C1 segment of cervical spinal cord (tissue), 14 donors: Measurements from ENCODE around the gene LMBR1.
"Not testable (repeated sequence)": the region's sequence is repeated elsewhere in the genome, so short reads cannot be mapped to it uniquely, and the experiment has no call there.

ENCODE experiments used
- DNase-seq, 14 donors: peaks; one replicate each; lab custom pipeline; 2025; lab: John Stamatoyannopoulos, UW

The LMBR1 gene

DNA sequence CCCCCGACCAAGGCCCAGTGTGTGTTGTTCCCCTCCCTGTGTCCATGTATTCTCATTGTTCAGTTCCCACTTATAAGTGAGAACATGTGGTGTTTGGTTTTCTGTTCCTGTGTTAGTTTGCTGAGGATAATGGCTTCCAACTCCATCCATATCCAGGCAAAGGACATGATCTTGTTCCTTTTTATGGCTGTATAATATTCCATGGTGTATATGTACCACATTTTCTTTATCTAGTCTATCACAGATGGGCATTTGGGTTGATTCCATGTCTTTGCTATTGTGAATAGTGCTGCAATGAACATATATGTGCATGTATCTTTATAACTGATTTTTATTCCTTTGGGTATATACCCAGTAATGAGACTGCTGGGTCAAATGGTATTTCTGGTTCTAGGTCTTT lies 191.2 kb downstream of the LMBR1 start:
- DNase-seq: not testable (repeated sequence)

- not testable (repeated sequence) for DNase-seq
Observed at GRCh38 chr7:156698512-156698911, 194.5 kb downstream of the LMBR1 start.

- DNase-seq: not testable (repeated sequence)
Observed at GRCh38 chr7:156697283-156697682, 195.7 kb downstream of the LMBR1 start.

DNA sequence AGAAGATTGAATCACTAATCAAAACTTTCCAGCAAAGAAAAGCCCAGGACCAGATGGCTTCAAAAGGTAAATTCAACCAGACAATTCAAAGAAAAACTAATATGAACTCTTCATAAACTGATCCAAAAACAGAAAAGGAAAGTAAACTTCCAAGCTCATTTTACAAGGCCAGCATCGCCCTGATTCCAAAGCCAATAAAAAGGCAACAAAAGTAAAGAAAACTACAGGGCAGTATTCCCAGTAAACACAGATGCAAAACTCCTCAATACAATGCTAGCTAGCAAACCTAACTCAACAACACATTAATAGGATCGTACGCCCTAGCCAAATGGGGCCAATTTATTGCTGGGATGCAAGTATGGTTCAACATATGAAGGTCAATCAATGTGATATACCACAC lies 199.4 kb downstream of the LMBR1 start:
- DNase-seq: no peak

DNA sequence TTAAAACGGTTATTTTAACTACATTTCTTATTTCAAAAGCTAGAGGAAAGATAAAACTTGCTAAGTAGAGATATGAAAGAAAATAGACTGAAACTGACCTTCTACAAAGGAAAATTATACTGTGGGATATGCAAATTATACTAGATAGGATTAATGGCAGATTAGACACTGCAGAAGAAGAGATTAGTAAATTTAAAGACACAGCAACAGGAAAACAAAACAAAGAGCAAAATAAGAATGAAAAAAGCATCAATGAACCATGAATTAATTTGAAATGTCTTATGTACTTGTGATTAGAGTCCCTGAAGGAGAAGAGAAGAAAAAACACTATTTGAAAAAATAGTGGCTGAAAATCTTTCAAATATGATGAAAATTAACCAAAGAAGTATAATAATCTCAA lies 200.1 kb downstream of the LMBR1 start:
- no peak for DNase-seq

- no peak for DNase-seq
Observed at GRCh38 chr7:156691764-156692163, 201.2 kb downstream of the LMBR1 start.

DNA sequence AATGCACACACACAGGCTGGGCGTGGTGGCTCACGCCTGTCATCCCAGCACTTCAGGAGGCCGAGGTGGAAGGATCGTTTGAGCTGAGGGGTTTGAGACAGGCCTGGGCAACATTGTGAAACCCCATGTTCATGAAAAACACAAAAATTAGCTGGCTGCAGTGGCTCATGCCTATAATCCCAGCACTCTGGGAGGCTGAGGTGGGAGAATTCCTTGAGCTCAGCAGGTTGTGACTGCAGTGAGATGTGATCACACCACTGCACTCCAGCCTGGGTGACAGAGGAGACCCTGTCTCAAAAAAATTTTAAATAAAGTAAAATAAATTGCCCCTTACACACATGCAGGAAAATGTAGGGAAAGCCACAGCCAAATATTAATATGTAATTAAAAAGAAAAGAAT lies 208.3 kb downstream of the LMBR1 start:
- DNase-seq: no peak

- no peak for DNase-seq
Observed at GRCh38 chr7:156684251-156684650, 208.7 kb downstream of the LMBR1 start.

DNA sequence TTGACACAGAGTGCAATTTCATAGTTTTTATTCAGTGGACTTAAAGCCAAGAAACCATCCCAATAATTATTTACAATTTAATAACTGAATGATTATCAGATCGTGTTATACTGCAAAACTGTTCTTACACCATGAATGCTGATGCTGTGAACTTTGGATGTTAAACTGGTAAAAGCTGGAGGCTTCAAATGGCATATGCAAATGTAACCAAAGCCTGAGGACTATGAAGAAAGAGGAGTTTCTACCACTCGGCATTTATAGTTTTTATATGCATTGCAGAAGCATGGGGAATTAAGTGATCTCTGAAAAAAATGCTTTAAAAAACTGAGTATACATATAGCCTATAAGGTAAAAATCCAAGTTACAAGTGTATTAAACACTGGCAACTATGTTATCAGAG lies 210.1 kb downstream of the LMBR1 start:
- no peak for DNase-seq

- no peak for DNase-seq
Observed at GRCh38 chr7:156680281-156680680, 212.7 kb downstream of the LMBR1 start.

DNA sequence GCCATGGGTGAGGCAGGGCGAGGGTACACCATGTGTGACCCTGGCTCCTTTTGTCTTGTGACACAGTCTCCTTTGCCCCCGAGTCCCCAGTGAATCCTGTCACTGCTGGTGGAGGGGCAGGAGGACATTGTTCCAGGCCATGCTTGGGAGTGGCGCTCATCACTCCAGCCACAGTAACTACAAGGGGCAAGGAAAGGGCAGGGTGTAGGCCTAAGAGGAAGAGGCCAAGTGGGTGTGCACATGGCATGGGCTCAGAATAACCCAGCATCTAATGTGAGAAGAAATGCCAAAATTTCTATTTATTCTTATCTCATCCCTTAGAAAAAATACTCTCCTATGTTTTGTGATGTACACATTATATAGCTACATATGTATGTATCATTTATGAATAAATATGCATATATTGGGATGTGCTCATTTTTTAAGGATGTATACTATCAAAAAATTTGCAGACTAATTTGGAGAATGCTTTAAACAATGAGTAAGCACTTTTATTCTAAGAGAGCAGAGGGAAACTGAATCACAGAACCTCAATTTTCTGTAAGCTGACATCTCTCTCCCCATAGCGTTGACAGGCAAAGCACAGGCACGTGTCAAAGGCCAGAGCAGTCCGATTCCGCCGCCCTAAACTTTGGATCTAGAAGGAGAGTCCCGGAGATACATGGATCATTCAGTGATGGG lies 215.5 kb downstream of the LMBR1 start:
- no peak for DNase-seq

- no peak for DNase-seq
Observed at GRCh38 chr7:156676263-156676662, 216.7 kb downstream of the LMBR1 start.

DNA sequence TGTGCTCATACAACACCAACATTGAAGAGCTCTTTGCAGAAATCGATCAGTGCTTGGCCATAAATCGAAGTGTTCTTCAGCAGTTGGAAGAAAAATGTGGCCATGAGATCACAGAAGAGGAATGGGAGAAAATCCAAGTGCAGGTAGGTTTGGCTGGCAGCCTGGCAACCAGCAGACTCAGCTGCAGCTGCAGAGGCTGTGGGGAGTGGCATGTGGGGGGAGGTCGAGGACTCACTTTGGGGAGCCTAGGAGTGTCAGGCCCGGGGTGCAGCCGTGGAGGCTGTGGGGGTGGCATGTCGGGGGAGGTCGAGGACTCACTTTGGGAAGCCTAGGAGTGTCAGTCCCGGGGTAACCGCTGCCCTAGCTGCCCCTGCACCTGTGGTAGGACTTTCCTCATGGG lies 217.3 kb downstream of the LMBR1 start:
- DNase-seq: no peak

DNA sequence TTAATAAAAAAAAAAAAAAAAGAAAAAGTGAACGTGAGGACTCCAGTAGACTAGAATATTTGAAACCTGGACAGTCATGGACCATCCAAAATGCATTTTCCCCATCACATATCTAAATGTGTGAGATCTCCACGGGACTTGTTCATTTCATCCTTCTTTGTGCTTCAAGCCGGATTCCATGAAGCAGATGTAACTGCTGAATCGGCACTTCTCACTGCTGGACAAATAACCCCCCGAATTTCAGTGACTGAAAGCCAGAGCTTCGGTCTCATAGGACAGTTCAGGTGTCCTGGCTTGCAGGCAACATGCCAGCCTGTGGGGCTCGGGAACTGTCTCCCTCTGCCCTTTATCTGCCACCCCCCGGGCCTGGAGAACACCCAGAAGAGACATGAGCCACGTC lies 219.1 kb downstream of the LMBR1 start:
- DNase-seq: no peak

DNA sequence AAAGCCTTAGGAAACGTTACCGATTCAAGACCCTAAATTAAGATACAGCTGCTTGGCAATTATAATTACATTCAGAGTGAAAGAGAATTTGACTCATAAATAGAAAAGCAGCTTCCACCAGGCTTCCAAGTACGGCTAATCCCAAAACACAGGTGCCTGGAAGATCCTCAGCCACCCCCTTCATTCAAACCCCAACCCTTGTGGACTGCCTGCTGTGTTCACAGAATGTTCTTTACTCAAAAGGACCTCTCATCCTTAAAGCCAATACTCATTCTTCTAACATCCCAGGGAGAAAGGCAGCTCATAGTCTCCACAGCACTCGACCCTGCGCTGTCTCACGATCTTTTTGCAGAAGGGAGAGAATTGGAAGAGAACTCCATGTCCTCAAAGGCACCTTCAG lies 219.5 kb downstream of the LMBR1 start:
- DNase-seq: no peak

DNA sequence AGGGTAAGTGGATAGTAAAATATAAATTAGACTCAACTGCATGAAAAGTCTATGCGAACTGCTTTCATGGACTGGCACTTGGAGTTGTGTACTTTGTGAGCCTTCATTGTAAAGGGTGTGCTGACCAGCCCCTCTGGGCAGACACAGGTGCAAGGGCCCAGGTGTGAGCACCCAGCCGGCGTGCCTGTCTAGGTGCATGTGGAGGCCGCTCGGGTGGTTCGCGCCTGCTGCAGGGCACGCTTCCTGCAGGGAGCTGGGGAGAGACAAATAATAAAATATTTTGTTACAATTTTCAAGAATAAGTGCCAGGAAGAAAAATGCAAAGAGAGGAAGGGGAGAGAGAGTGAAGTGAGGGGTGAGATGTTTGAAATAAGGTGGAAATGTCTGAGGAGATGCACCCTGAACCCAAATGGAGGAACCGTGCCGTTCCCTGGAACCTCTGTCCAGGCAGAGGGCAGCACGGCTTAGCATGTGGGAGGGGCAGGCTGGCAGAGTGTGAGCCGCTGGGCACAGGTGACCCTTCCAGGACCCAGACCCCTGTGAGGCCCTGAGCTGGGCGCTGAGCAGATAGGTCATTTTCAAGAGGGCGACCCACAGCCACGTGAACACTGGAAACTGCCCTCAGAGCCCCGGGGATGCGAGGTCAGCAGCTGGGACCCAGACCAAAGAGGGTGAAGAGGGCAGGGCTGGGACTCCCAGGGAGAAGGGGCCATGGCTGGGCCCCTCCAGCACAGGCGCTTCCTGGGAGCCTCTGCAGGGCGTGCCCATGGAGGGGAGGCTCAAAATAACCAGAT lies 223.8 kb downstream of the LMBR1 start:
- DNase-seq: no peak

GRCh38 chr7:156668130-156668741 lies 224.7 kb downstream of the LMBR1 start:
- no peak for DNase-seq

DNA sequence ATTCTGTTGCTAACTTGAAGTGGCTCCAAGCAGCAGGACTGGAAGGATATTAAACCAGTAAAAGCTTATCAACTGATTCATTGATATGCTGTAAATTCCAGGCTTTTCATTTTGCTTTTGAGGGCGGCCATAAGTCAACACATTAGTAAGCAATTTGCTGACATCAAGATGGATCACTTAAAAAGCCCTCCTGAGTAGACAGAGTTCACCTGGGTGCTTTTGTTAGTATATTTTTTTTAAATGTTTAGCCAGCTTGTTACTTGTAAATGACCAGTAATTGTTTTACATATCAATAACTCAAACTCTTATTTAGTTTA lies 225.9 kb downstream of the LMBR1 start:
- DNase-seq: no peak

GRCh38 chr7:156666368-156667109 lies 226.4 kb downstream of the LMBR1 start:
- DNase-seq: no peak

DNA sequence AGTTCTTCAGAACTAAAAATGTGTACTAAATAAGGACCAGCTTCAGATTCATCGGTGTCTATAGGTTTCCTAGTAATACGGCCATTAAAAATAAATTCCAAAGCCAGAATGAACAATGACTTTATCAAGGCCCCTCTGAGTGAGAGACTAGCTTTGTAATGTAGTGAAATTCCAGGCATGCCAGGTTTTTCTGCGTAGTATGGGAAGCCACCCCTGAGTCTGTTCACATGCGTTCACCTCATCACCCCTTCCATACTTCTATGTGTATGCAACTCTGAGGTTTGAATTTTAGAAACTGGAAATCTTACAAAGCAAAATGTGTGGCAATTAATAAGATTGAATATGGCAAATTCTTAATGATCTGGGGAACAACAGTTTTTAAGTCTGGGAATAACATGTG lies 227.9 kb downstream of the LMBR1 start:
- no peak for DNase-seq

GRCh38 chr7:156662277-156662676 lies 230.7 kb downstream of the LMBR1 start:
- no peak for DNase-seq

DNA sequence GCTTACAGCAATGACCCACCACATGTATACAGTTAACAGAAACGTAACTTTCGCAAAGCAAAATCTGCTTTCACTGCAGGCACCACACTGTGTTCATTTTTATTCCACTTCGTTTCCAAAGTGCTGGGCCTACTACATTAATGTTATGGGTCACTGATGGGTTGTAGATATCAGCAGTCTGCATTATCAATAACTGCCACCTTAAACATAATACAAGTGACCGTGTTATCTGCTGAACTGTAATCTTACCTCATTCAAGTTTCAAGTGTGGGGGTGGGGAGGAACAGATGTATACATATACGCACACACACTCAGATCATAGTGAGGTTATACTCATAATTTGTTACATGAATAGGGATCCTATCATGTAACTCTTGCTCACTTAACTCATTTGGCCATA lies 231.3 kb downstream of the LMBR1 start:
- no peak for DNase-seq
